Inferior parietal cortex (tissue), 1 donor: Measurements from ENCODE around the gene HSFX2.
A peak's percentile ranks its signal among the peaks of the same experiment; 100 is the strongest.
"Not testable (repeated sequence)": the region's sequence is repeated elsewhere in the genome, so short reads cannot be mapped to it uniquely, and the experiment has no call there.

Experiments
- DNase-seq: peaks from one replicate; pipeline ENCODE4 v3.0.0-alpha.2; 2016; ENCODE audit errors: extremely low spot score

Gene HSFX2, protein sequence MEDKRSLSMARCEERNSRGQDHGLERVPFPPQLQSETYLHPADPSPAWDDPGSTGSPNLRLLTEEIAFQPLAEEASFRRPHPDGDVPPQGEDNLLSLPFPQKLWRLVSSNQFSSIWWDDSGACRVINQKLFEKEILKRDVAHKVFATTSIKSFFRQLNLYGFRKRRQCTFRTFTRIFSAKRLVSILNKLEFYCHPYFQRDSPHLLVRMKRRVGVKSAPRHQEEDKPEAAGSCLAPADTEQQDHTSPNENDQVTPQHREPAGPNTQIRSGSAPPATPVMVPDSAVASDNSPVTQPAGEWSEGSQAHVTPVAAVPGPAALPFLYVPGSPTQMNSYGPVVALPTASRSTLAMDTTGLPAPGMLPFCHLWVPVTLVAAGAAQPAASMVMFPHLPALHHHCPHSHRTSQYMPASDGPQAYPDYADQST

GRCh38 chrX:149595214-149595613, at the start of gene HSFX2:
Gene HSFX2 (minus strand): TSS chrX:149595314. CDS start chrX:149594700, 614 bp downstream.
- not testable (repeated sequence) for DNase-seq

GRCh38 chrX:149643496-149643895, 48.4 kb upstream of the HSFX2 start:
- DNase-seq: no peak

DNA sequence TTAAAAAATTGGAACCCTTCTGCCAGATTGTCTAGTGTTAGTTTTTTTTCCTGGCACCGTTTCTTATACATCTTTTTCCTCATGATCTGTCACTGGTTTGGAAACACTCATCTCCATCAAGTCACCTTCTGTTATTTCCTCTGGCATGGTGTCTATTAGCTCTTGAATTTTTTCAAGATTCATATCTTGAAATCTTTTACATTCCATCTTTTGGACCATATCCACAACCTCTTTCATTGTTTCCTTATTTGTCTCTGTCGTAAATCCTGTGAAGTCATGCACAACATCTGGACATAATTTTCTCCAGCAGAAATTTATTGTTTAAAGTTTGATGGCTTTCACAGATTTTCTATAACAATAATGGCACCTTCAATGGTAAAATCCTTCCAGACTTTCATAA, 46.7 kb upstream of the HSFX2 start:
- DNase-seq: no peak

- no peak for DNase-seq
These were observed 46.3 kb upstream of the HSFX2 start for GRCh38 chrX:149641432-149641831.

- no peak for DNase-seq
These were observed 44.5 kb upstream of the HSFX2 start for GRCh38 chrX:149639568-149639967.

- no peak for DNase-seq
These were observed 43.7 kb upstream of the HSFX2 start for GRCh38 chrX:149638860-149639259.

DNA sequence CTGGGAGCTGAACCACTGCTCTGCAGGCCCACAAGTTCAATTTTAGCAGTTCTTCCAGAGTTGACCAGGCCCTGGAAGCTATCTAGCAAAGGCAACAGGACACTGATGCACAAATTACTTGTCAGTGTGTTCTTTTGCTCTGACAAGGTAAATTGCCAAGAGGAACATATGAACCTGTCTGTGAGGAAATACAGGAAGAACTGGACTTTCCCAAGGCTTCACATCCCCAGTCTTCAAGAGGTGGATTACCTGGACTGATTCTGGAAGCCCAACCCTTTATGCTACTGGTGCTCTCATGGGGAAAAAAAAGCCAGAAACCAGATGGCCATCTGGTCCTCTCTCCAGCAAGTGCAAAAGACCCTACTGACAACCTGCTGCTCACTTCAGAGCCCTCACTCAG, 38.4 kb upstream of the HSFX2 start:
- no peak for DNase-seq

DNA sequence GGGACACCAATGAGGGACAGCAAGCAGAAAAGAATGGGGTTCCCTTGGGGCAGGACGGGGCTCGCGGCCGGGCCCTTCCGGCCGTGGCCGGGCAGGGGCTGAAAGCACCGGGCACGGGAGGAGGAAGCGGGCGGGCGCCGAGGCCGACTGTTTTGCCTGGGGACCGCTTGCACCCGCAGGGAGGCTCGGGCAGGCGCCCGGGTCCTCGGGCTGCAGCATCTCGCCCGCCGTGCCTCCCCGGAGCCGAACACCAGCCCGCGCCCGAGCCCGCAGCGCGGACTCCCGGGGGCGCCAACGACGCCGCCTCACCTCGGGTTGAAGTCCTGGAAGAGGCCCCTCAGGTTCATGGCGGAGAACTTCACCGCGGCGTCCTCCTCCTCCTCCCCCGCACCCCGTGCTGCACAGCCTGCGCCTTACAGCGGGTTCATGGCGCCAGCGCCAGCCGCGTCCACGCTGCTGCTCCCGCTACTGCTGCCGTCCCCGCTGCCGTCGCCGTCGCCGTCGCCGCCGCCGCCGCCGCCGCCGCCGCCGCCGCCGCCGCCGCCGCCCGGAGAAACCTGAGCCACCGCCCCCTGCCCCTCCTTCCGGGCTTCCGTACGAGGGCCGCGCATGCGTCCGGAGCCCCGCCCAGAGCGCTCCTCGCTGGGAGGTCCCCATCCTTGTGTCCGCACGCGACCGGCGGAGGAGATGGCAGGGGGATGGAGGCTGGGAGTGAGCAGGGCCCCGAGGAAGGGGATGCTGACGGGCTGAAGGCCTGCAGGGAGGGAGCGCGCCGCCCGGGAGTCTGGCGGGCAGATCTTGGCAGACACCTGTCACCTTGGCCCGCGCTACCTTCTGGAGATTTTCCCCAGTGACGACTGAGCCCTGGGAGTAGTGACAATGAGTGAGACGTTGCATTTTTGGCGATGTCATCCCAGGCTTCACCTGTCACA, 36.4 kb upstream of the HSFX2 start, which contains the start of gene TMEM185A:
TSS of gene TMEM185A (minus strand) at position 559 of the 932 bp plus-strand sequence. CDS start at position 347, 212 bp downstream.
- DNase-seq: peak; percentile 40

GRCh38 chrX:149630681-149631233, 35.6 kb upstream of the HSFX2 start:
- peak; percentile 12 for DNase-seq

DNA sequence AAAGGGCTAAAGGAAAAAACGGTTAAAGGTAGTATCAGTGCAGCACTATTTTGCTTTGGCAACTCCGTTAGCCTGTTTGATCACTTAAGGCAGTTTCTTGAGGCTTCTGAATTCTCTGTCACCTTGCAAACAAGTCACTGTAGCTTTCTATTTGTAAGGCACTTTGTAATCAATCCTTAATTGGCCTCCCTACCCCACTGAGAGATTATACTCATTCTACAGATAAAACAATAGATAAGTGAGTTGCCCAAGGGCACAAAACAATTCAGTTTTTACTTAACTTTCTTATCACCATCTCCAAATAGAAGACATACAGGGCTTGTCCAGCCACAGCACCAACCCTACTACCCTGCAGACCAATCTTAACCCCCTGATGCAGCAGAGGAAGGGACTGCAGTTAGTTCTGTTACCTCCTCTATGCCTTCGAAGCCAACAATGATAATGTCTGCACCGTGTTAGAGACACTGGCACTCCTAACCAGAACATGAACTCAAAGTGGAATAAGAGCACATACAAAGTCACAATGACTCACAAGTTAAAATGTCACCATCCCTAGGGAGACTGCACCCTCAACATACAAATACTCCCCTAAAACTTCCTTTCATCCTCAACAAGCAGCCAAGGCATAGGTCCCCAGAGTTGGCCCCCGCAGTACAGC, 34.7 kb upstream of the HSFX2 start:
- no peak for DNase-seq

DNA sequence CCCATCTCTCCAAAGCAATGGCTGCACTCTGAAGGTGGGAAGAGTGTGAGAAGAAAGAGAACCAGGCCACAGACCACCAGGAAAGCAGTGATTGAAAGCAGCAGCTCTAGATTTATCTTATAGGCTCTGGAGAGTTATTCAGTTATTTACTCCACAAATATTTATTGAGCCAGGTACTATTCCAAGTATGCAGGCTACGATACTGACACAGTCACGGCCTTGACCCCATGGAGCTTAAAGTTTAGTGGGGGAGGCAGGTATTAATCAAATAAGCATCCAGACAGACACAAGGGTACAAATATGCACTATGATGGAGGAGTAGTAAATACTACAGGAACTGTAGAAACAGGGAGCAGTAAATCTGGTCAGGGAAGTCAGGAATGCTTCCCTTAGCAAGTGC, 33.7 kb upstream of the HSFX2 start:
- DNase-seq: no peak

DNA sequence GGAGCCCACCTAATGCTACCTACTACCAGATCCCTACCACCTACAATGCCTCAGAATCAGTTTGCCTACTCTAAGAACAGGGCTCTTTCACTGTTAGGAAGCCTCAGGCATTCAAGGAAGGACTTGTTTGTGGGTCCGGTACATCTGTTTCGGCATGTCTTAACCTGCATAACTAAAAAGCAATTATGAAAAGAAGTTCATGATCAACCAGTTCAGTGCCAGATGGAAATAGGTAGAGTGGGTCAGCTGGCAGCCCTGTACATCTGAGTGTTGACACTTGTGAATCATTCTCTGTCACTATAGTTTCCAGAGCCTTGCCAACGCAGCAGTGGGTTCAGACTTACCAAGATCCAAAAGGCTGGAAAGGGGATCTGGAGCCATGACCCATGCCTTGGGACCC, 33.2 kb upstream of the HSFX2 start:
- DNase-seq: no peak

GRCh38 chrX:149626829-149627228, 31.7 kb upstream of the HSFX2 start:
- DNase-seq: not testable (repeated sequence)

GRCh38 chrX:149619662-149620061, 24.5 kb upstream of the HSFX2 start:
- DNase-seq: not testable (repeated sequence)

GRCh38 chrX:149618871-149619270, 23.8 kb upstream of the HSFX2 start:
- DNase-seq: no peak

DNA sequence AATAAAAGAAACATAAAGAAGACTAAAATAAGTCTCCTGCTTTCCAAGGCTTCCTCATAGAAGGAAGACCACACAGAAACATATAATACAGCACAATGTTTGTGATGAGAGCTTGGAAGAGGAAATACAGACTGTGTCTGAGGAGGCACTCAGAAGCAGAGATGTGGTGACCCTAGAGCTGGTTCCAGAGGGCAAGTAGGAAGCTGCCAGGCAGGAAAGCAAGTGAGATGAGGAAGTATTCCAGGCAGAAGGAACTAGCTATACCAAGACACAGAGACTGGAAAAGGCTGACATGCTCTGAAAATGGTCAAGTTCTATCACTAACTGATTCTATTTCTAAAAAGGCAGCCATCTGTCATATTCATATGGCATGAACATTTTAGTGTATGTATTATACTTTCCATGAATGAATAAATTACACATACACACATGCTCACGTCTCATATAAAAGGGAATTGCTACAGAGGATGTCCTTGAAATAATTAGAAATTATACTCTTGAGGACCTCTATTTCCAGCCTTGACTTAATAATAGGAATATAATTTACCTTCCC, 16.6 kb upstream of the HSFX2 start:
- DNase-seq: no peak

DNA sequence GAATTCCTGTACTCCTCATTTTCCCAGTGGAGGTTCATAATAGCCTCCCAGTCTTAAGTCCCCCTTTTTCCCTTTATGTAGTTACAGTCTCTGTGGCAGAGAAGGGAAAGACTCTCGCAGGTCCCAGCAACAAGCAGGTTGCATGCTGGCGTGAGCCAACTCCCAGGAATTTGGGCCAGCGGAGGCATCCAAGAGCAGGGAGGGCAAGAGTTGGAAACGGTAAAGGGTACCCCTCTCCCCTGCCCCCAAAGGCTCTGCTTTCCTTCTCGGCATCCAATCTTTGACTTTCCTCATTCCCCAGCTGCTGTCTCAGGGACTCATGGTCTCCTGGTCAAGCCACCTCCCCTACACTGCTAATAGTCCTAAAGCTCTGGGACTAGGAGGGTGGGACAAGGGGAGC, 15.4 kb upstream of the HSFX2 start:
- DNase-seq: no peak

- no peak for DNase-seq
These were observed 12.6 kb upstream of the HSFX2 start for GRCh38 chrX:149607699-149608098.

DNA sequence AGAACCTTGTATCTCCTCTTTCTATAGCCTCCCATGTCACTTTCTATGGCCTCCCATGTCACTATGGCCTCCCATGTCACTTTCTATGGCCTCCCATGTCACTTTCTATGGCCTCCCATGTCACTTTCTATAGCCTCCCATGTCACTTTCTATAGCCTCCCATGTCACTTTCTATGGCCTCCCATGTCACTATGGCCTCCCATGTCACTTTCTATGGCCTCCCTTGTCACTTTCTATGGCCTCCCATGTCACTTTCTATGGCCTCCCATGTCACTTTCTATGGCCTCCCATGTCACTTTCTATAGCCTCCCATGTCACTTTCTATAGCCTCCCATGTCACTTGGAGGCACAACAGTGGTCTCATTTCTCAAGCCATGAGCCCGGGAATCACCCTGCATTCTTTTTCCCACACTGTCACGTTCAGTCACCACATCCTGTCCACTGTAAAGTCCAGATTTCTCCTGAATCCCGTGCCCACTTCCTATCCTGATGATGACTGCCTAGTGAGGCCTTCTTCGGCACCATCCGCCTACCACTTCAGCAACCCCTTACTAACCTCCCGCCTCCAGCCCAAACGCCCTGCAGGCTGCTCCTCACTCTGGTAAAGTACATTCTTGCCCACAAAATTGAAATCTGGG, 10.3 kb upstream of the HSFX2 start:
- not testable (repeated sequence) for DNase-seq

DNA sequence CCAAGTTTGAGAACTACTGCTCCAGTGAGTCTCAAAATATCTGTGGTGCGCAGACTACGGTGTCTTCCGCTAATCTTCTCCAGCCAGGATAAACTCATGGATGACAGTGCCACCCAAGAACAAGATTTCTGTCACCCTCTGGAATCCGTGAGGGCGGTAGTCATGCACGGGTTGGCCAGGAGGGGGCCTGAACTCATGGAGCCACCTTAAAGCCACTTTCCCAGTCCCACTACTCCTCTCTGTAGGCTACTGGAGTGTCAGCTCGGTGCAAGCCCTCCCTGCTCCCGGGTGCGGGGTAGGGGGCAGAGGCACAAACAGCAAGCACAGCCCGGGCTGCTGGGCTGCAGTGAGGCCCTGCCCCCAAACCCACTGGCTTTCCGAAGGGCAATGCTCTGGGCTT, 3.5 kb upstream of the HSFX2 start:
- not testable (repeated sequence) for DNase-seq

DNA sequence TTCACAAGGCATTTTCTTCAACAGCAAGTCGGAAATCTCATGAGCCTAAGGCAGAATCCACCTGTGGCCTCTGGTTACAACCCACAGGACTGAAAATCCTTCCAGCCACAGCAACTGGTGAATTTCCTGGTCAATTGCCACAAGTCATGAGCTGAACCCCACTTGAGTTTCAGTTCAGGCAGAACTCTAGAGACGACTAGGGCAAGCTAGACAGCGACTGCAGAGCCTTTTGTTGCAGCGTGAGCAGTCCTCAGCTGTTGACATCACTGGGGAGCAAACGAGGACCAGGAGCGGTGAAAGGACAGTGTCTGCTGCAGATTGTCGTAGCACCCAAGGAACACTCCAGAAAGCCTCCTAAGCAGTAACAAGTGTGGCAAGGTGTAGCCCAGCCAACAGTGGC, 829 bp upstream of the HSFX2 start:
- DNase-seq: not testable (repeated sequence)
